ENCODE measurements around the gene REEP6. TPM values are rescaled to one million over a fixed set of nuclear protein-coding genes. Genes with fewer than 3 reads are reported as not detected.

The REEP6 gene
- total and polyA plus RNA-seq, 10 donors: 0.65 to 2.6 (median 1.6) TPM; not detected in 1

- H3K36me3 ChIP-seq: peaks cover 0 to 24% (median 15%) of the 10 kb centered on the region in 6 donors
- H3K4me1 ChIP-seq: peaks cover 19 to 60% (median 48%) of the 10 kb centered on the region in 6 donors
- intact Hi-C loops (cut with DNase I; ENCODE audit: low total_unique reads): no loop called here
- H3K9me3 ChIP-seq: no peaks in the 10 kb centered on the region
- H3K27ac ChIP-seq: no peak overlapping the region
- no peak for TF ChIP-seq CTCF (IDR thresholded peaks at IDR 0.05 in 8 of 11, conservative IDR thresholded peaks at IDR 0.05 in 3 of 11)
- no peak for TF ChIP-seq POLR2AphosphoS5 (IDR thresholded peaks at IDR 0.05)
- no peak for TF ChIP-seq POLR2A (IDR thresholded peaks at IDR 0.05)
- peak overlapping the region in 6 of 8 donors; percentile 22 to 72 (median 48) for H3K4me3 ChIP-seq
- DNase-seq: no peak
- 1 to 3% (median 2%) methylated on average over 18 to 99 of the region's 99 CpGs for WGBS, 5 donors
- peaks cover 9 to 66% (median 56%) of the 10 kb centered on the region in 7 donors for H3K27me3 ChIP-seq (replicated peaks in 1 of 7)
Measured at GRCh38 chr19:1445932-1446712, 44.9 kb upstream of the REEP6 start.

- TF ChIP-seq POLR2AphosphoS5 (IDR thresholded peaks at IDR 0.05) (no peak), CTCF (IDR thresholded peaks at IDR 0.05 in 8 of 11, conservative IDR thresholded peaks at IDR 0.05 in 3 of 11) (no peak), POLR2A (IDR thresholded peaks at IDR 0.05) (no peak)
- intact Hi-C loops (cut with DNase I; ENCODE audit: low total_unique reads): no loop called here
- Histone ChIP-seq H3K4me1 (peaks cover 19 to 56% (median 47%) of the 10 kb centered on the region in 6 donors), H3K27me3 (replicated peaks in 1 of 7) (peaks cover 9 to 74% (median 64%) of the 10 kb centered on the region in 7 donors), H3K27ac (no peak overlapping the region), H3K9me3 (no peaks in the 10 kb centered on the region), H3K36me3 (peaks cover 0 to 17% (median 7%) of the 10 kb centered on the region in 6 donors), H3K4me3 (peak overlapping the region in 2 of 8 donors; percentile 45 to 72)
- 2 to 7% (median 4%) methylated on average over 27 to 63 of the region's 63 CpGs for WGBS, 5 donors
- DNase-seq: no peak
Measured at GRCh38 chr19:1446713-1447481, 44.1 kb upstream of the REEP6 start.

GRCh38 chr19:1447504-1447903 is 43.5 kb upstream of the REEP6 start:
- intact Hi-C loops (cut with DNase I; ENCODE audit: low total_unique reads): no loop called here
- 13 to 34% (median 32%) methylated on average over 3 to 4 of the region's 4 CpGs for WGBS, 5 donors

More at GRCh38 chr19:1447504-1447903, 43.5 kb upstream of the REEP6 start:
- no peak for DNase-seq
- Histone ChIP-seq H3K27ac (no peak overlapping the region), H3K27me3 (replicated peaks in 1 of 7) (peaks cover 9 to 80% (median 70%) of the 10 kb centered on the region in 7 donors), H3K9me3 (no peaks in the 10 kb centered on the region), H3K4me3 (no peak overlapping the region), H3K36me3 (peaks cover 0 to 10% (median 1%) of the 10 kb centered on the region in 6 donors), H3K4me1 (peaks cover 19 to 59% (median 47%) of the 10 kb centered on the region in 6 donors)
- TF ChIP-seq CTCF (IDR thresholded peaks at IDR 0.05 in 8 of 11, conservative IDR thresholded peaks at IDR 0.05 in 3 of 11): no peak
